Activated CD8-positive, alpha-beta memory T cell treated with anti-CD3 and anti-CD28 coated beads, Interleukin-2, amount 50 U/mL, for 1 hour (primary cell): ENCODE results near the gene CHCHD3.
"Not testable (repeated sequence)": the region's sequence is repeated elsewhere in the genome, so short reads cannot be mapped to it uniquely, and the experiment has no call there.

Source experiments
- DNase-seq: peaks from one replicate; pipeline ENCODE4 v3.0.0-alpha.2; 2020; ENCODE audit errors: extremely low read depth

Gene CHCHD3

GRCh38 chr7:133003052-133003910, 78.6 kb downstream of the CHCHD3 start:
- no peak for DNase-seq

- no peak for DNase-seq
Measured at GRCh38 chr7:133001727-133002126, 80.2 kb downstream of the CHCHD3 start.

GRCh38 chr7:132999845-133000244, 82.0 kb downstream of the CHCHD3 start:
- no peak for DNase-seq

- DNase-seq: no peak
Measured at GRCh38 chr7:132998763-132999162, 83.1 kb downstream of the CHCHD3 start.

- DNase-seq: no peak
Measured at GRCh38 chr7:132997505-132997904, 84.4 kb downstream of the CHCHD3 start.

GRCh38 chr7:132996581-132997242, 85.2 kb downstream of the CHCHD3 start:
- DNase-seq: no peak

- no peak for DNase-seq
Measured at GRCh38 chr7:132993377-132994013, 88.4 kb downstream of the CHCHD3 start.

GRCh38 chr7:132991615-132992587, 90.0 kb downstream of the CHCHD3 start:
- DNase-seq: no peak

GRCh38 chr7:132988117-132988516, 93.8 kb downstream of the CHCHD3 start:
- no peak for DNase-seq

GRCh38 chr7:132980402-132980801, 101.5 kb downstream of the CHCHD3 start:
- no peak for DNase-seq

- DNase-seq: no peak
Measured at GRCh38 chr7:132979524-132979923, 102.4 kb downstream of the CHCHD3 start.

GRCh38 chr7:132977234-132977633, 104.7 kb downstream of the CHCHD3 start:
- DNase-seq: no peak

GRCh38 chr7:132972745-132973144, 109.1 kb downstream of the CHCHD3 start:
- DNase-seq: no peak

GRCh38 chr7:132970257-132970656, 111.6 kb downstream of the CHCHD3 start:
- no peak for DNase-seq

GRCh38 chr7:132969520-132969919, 112.4 kb downstream of the CHCHD3 start:
- DNase-seq: no peak

GRCh38 chr7:132967470-132967848, 114.4 kb downstream of the CHCHD3 start:
- not testable (repeated sequence) for DNase-seq

- DNase-seq: no peak
Measured at GRCh38 chr7:132966754-132967469, 115.0 kb downstream of the CHCHD3 start.

GRCh38 chr7:132965951-132966350, 115.9 kb downstream of the CHCHD3 start:
- DNase-seq: no peak

GRCh38 chr7:132964876-132965275, 117.0 kb downstream of the CHCHD3 start:
- no peak for DNase-seq

- DNase-seq: no peak
Measured at GRCh38 chr7:132959891-132960290, 122.0 kb downstream of the CHCHD3 start.

GRCh38 chr7:132956556-132956955, 125.3 kb downstream of the CHCHD3 start:
- DNase-seq: no peak
